Fibroblast of lung (primary cell): ENCODE data around the gene TDRD9. TPM values are rescaled to one million over a fixed set of nuclear protein-coding genes. Genes with fewer than 3 reads are reported as not detected.

Experiments
- DNase-seq, 2 donors: peaks; one replicate each; pipeline versions ENCODE4 v3.0.0 to v3.0.0-alpha.2; 2010; ENCODE audit warnings: low read depth in 2 of 2
- H2AFZ ChIP-seq: 2 replicates; pipeline ENCODE4 v1.5.1; 2012; ENCODE audit warnings: low read length, control low read depth, inconsistent platforms
- H3K27ac ChIP-seq: 2 replicates; pipeline ENCODE4 v1.5.1; 2011; ENCODE audit warnings: low read length, control low read depth; ENCODE audit not compliant: insufficient read depth
- H3K27me3 ChIP-seq: 2 replicates; pipeline ENCODE4 v1.5.1; 2011; ENCODE audit warnings: mild to moderate bottlenecking, low read length; ENCODE audit not compliant: control insufficient read depth, insufficient read depth
- H3K36me3 ChIP-seq: 2 replicates; pipeline ENCODE4 v1.5.1; 2011; ENCODE audit warnings: low read length; ENCODE audit not compliant: control insufficient read depth, insufficient read depth
- H3K4me1 ChIP-seq: 2 replicates; pipeline ENCODE4 v1.5.1; 2011; ENCODE audit warnings: low read length; ENCODE audit not compliant: control insufficient read depth, insufficient read depth; ENCODE audit errors: extremely low read depth
- H3K4me2 ChIP-seq: 2 replicates; pipeline ENCODE4 v1.5.1; 2011; ENCODE audit warnings: low read length, control low read depth; ENCODE audit not compliant: insufficient read depth; ENCODE audit errors: extremely low read depth
- H3K4me3 ChIP-seq, 4 experiments: fragments of 200-600 bp in 1 of 4; sonication (generic) in 1 of 4; replicated peaks in 1 of 4; 2 replicates each; pipeline ENCODE4 v1.5.1; 2011 to 2016; ENCODE audit warnings: low read length in 4 of 4, low read depth in 3 of 4, mild to moderate bottlenecking in 3 of 4, control low read depth in 2 of 4, inconsistent platforms in 1 of 4, mixed read lengths in 1 of 4; ENCODE audit not compliant: insufficient read depth in 1 of 4; ENCODE audit errors: control extremely low read depth in 1 of 4
- H3K79me2 ChIP-seq: 2 replicates; pipeline ENCODE4 v1.5.1; 2012; ENCODE audit warnings: mild to moderate bottlenecking, low read length, inconsistent platforms; ENCODE audit not compliant: control insufficient read depth, insufficient read depth
- H3K9ac ChIP-seq: 2 replicates; pipeline ENCODE4 v1.5.1; 2011; ENCODE audit warnings: mild to moderate bottlenecking, low read length, control low read depth; ENCODE audit not compliant: insufficient read depth
- H3K9me3 ChIP-seq: 2 replicates; pipeline ENCODE4 v1.5.1; 2012; ENCODE audit warnings: low read depth, low read length; ENCODE audit not compliant: control insufficient read depth, insufficient read depth
- H4K20me1 ChIP-seq: 2 replicates; pipeline ENCODE4 v1.5.1; 2011; ENCODE audit warnings: low read length; ENCODE audit not compliant: control insufficient read depth, insufficient read depth; ENCODE audit errors: extremely low read depth
- EZH2 ChIP-seq: IDR thresholded peaks from 2 replicates; pipeline ENCODE4 v1.5.1; 2012; ENCODE audit warnings: low read length, control low read depth, mild to moderate bottlenecking; ENCODE audit errors: missing control alignments
- polyA plus RNA-seq, 2 donors: library from polyadenylated mRNA; depleted of rRNA in 1 of 2; stranded (reverse) in 1 of 2; unstranded in 1 of 2; fragments of >200 nt; gene quantifications; 2 replicates each; pipeline ENCODE4 v1.2.1, GENCODE V29; 2011 to 2012; ENCODE audit warnings: missing spikeins in 1 of 2
- total RNA-seq: library from RNA; depleted of rRNA; stranded (reverse); fragments of >200 nt; gene quantifications from 2 replicates; pipeline ENCODE4 v1.2.1, GENCODE V29; 2014
- TF ChIP-seq, protein P1 (sequence below), 2 donors: IDR thresholded peaks in 1 of 2; conservative IDR thresholded peaks in 1 of 2; 1 replicate in 1 of 2; 2 replicates in 1 of 2; pipeline ENCODE4 v1.5.1; 2011 to 2012; ENCODE audit warnings: low read length in 2 of 2, control low read depth in 1 of 2, inconsistent platforms in 1 of 2, low read depth in 1 of 2, mild to moderate bottlenecking in 1 of 2

The TDRD9 gene
- total and polyA plus RNA-seq, 2 donors (not counting 1 experiment from before 2014, with no cell fraction given) = 0.28 to 0.50 TPM

DNA sequence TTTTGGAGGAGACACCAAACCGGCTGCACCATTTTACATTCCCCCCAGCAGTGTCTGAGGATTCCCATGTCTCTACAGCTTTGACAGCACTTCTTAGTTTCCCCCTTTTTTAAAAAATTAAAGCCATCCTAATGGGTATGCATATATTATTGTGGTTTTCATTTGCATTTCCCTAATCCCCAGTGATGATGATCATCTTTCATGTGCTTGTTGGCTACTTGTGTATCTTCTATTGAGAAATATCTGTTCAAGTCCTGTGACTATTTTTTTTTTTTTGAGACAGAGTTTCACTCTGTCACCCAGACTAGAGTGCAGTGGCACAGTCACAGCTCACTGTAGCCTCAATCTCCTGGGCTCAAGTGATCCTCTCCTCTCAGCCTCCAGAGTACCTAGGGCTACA is 134.0 kb downstream of the TDRD9 start:
- H3K79me2 ChIP-seq = no peaks in the 10 kb centered on the region

GRCh38 chr14:104064003-104064402 is 135.7 kb downstream of the TDRD9 start:
- H3K4me3 ChIP-seq = no peak overlapping the region
- no peak overlapping the region for H3K27ac ChIP-seq
- no peak overlapping the region for H2AFZ ChIP-seq
- no peaks in the 10 kb centered on the region for H3K27me3 ChIP-seq
- H3K79me2 ChIP-seq = no peaks in the 10 kb centered on the region
- no peak for DNase-seq
- no peak overlapping the region for H3K4me2 ChIP-seq
- no peak overlapping the region for H3K9ac ChIP-seq
- no peaks in the 10 kb centered on the region for H3K9me3 ChIP-seq
- TF ChIP-seq, protein P1, sequence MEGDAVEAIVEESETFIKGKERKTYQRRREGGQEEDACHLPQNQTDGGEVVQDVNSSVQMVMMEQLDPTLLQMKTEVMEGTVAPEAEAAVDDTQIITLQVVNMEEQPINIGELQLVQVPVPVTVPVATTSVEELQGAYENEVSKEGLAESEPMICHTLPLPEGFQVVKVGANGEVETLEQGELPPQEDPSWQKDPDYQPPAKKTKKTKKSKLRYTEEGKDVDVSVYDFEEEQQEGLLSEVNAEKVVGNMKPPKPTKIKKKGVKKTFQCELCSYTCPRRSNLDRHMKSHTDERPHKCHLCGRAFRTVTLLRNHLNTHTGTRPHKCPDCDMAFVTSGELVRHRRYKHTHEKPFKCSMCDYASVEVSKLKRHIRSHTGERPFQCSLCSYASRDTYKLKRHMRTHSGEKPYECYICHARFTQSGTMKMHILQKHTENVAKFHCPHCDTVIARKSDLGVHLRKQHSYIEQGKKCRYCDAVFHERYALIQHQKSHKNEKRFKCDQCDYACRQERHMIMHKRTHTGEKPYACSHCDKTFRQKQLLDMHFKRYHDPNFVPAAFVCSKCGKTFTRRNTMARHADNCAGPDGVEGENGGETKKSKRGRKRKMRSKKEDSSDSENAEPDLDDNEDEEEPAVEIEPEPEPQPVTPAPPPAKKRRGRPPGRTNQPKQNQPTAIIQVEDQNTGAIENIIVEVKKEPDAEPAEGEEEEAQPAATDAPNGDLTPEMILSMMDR (conservative IDR thresholded peaks at IDR 0.05 in 1 of 2, IDR thresholded peaks at IDR 0.05 in 1 of 2; ENCODE audit: low read depth in 1 of 2, low read length in 2 of 2) = no peak
- TF ChIP-seq EZH2 = no peak
- no peaks in the 10 kb centered on the region for H3K36me3 ChIP-seq
- H3K4me1 ChIP-seq = no peaks in the 10 kb centered on the region
- no peaks in the 10 kb centered on the region for H4K20me1 ChIP-seq

More for the DNA sequence above, 134.0 kb downstream of the TDRD9 start:
- no peak for DNase-seq
- no peaks in the 10 kb centered on the region for H3K36me3 ChIP-seq
- no peak overlapping the region for H3K4me2 ChIP-seq
- H3K4me1 ChIP-seq = no peaks in the 10 kb centered on the region
- no peaks in the 10 kb centered on the region for H3K9me3 ChIP-seq
- H4K20me1 ChIP-seq = no peaks in the 10 kb centered on the region
- H3K27me3 ChIP-seq = no peaks in the 10 kb centered on the region
- no peak overlapping the region for H3K9ac ChIP-seq
- no peak overlapping the region for H3K4me3 ChIP-seq
- TF ChIP-seq, protein P1 (conservative IDR thresholded peaks at IDR 0.05 in 1 of 2, IDR thresholded peaks at IDR 0.05 in 1 of 2; ENCODE audit: low read depth in 1 of 2, low read length in 2 of 2) = no peak
- TF ChIP-seq EZH2 = no peak
- no peak overlapping the region for H2AFZ ChIP-seq
- H3K27ac ChIP-seq = no peak overlapping the region

GRCh38 chr14:104066279-104066678 is 138.0 kb downstream of the TDRD9 start:
- no peak for DNase-seq
- no peaks in the 10 kb centered on the region for H3K79me2 ChIP-seq
- TF ChIP-seq, protein P1 (conservative IDR thresholded peaks at IDR 0.05 in 1 of 2, IDR thresholded peaks at IDR 0.05 in 1 of 2; ENCODE audit: low read depth in 1 of 2, low read length in 2 of 2) = no peak
- no peak for TF ChIP-seq EZH2
- H3K9ac ChIP-seq = no peak overlapping the region
- H3K4me1 ChIP-seq = no peaks in the 10 kb centered on the region
- no peak overlapping the region for H3K4me2 ChIP-seq
- H3K27me3 ChIP-seq = no peaks in the 10 kb centered on the region
- H3K27ac ChIP-seq = no peak overlapping the region
- H3K4me3 ChIP-seq = no peak overlapping the region
- H4K20me1 ChIP-seq = no peaks in the 10 kb centered on the region
- no peak overlapping the region for H2AFZ ChIP-seq
- H3K9me3 ChIP-seq = no peaks in the 10 kb centered on the region
- H3K36me3 ChIP-seq = no peaks in the 10 kb centered on the region
